Peyer's patch (tissue), 4 donors: Measurements from ENCODE around the gene UBE2V1. TPM values are rescaled to one million over a fixed set of nuclear protein-coding genes. Genes with fewer than 3 reads are reported as not detected.
"Not testable (repeated sequence)": the region's sequence is repeated elsewhere in the genome, so short reads cannot be mapped to it uniquely, and the experiment has no call there.

ENCODE experiments used
- DNase-seq, 3 donors: peaks; one replicate each; pipeline ENCODE4 v3.0.0-alpha.2; 2017 to 2019
- H3K27ac ChIP-seq, 4 donors: fragments of 200-600 bp; sonication (generic); one replicate each; pipeline ENCODE4 v1.5.1; 2016 to 2019
- H3K27me3 ChIP-seq, 2 donors: fragments of 200-600 bp; sonication (generic); one replicate each; pipeline ENCODE4 v1.5.1; 2019
- H3K36me3 ChIP-seq, 3 donors: fragments of 200-600 bp; sonication (generic); one replicate each; pipeline ENCODE4 v1.5.1; 2016 to 2019
- H3K4me1 ChIP-seq, 4 donors: fragments of 200-600 bp; sonication (generic); one replicate each; pipeline ENCODE4 v1.5.1; 2016 to 2019
- H3K4me3 ChIP-seq, 4 donors: fragments of 200-600 bp; sonication (generic); 1 replicate in 3 of 4; 2 replicates in 1 of 4; pipeline ENCODE4 v1.5.1; 2016 to 2019; ENCODE audit warnings: mild to moderate bottlenecking in 1 of 4
- H3K9me3 ChIP-seq, 4 donors: fragments of 200-600 bp; sonication (generic); one replicate each; pipeline ENCODE4 v1.5.1; 2016 to 2019; ENCODE audit warnings: mild to moderate bottlenecking in 1 of 4
- POLR2A ChIP-seq, 2 donors: fragments of 450-650 bp; IDR thresholded peaks; one replicate each; pipeline ENCODE4 v1.5.1; 2017; ENCODE audit warnings: antibody characterized with exemption in 2 of 2, mild to moderate bottlenecking in 2 of 2, moderate library complexity in 2 of 2
- total RNA-seq, 4 donors: library from RNA; depleted of rRNA; stranded (reverse); fragments of >200 nt; gene quantifications; one replicate each; pipeline ENCODE4 v1.1.0, GENCODE V29; 2016
- TF ChIP-seq, protein P1 (sequence below), 6 experiments: fragments of 450-650 bp in 4 of 6; fragments of 200-600 bp in 2 of 6; sonication (generic) in 1 of 6; IDR thresholded peaks; one replicate each; pipeline ENCODE4 v1.5.1; 2017 to 2019; ENCODE audit warnings: antibody characterized with exemption in 6 of 6, mild to moderate bottlenecking in 3 of 6, moderate library complexity in 1 of 6

The UBE2V1 gene
- total RNA-seq, 4 donors from 2014 or later, result 94.4 to 111 (median 105) TPM

- Histone ChIP-seq H3K9me3 (no peaks in the 10 kb centered on the region), H3K4me1 (peaks cover 0 to 27% (median 0%) of the 10 kb centered on the region in 4 donors), H3K4me3 (no peak overlapping the region), H3K36me3 (peaks cover 0 to 43% (median 0%) of the 10 kb centered on the region in 3 donors), H3K27ac (peak overlapping the region in 3 of 4 donors; percentile 15 to 52 (median 50)), H3K27me3 (no peaks in the 10 kb centered on the region)
- DNase-seq, result peak in 2 of 3 donors; percentile 64 to 67
- TF ChIP-seq POLR2A (IDR thresholded peaks at IDR 0.05), result no peak
- TF ChIP-seq, protein P1, sequence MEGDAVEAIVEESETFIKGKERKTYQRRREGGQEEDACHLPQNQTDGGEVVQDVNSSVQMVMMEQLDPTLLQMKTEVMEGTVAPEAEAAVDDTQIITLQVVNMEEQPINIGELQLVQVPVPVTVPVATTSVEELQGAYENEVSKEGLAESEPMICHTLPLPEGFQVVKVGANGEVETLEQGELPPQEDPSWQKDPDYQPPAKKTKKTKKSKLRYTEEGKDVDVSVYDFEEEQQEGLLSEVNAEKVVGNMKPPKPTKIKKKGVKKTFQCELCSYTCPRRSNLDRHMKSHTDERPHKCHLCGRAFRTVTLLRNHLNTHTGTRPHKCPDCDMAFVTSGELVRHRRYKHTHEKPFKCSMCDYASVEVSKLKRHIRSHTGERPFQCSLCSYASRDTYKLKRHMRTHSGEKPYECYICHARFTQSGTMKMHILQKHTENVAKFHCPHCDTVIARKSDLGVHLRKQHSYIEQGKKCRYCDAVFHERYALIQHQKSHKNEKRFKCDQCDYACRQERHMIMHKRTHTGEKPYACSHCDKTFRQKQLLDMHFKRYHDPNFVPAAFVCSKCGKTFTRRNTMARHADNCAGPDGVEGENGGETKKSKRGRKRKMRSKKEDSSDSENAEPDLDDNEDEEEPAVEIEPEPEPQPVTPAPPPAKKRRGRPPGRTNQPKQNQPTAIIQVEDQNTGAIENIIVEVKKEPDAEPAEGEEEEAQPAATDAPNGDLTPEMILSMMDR (IDR thresholded peaks at IDR 0.05), result no peak
These were observed 25.8 kb upstream of the UBE2V1 start for GRCh38 chr20:50138479-50139393.

DNA sequence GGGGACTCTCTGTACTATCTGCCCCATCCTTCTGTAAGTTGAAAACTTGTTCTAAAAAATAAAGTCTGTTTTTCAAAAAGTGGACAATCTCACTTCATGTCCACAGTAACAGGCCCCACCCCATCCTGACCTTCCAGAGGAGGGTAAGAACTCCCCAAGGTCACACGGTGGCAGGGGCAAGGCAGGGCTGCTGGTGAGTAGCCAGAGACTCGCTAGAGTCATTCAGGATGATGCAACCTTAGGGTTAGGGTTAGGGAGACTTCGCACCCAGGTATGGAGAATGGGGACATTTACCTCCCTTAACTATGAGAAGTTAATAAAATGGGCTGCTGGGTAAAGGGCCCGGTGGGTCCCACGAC is 25.1 kb upstream of the UBE2V1 start:
- no peak for DNase-seq
- peaks cover 0 to 46% (median 0%) of the 10 kb centered on the region in 3 donors for H3K36me3 ChIP-seq
- H3K27me3 ChIP-seq, result no peaks in the 10 kb centered on the region
- H3K4me1 ChIP-seq, result peaks cover 0 to 31% (median 0%) of the 10 kb centered on the region in 4 donors
- no peak for TF ChIP-seq POLR2A (IDR thresholded peaks at IDR 0.05)
- TF ChIP-seq, protein P1 (IDR thresholded peaks at IDR 0.05), result no peak
- H3K4me3 ChIP-seq, result no peak overlapping the region
- H3K9me3 ChIP-seq, result no peaks in the 10 kb centered on the region
- peak overlapping the region in 3 of 4 donors; percentile 15 to 52 (median 50) for H3K27ac ChIP-seq

GRCh38 chr20:50137702-50138101 is 24.8 kb upstream of the UBE2V1 start:
- H3K27ac ChIP-seq, result peak overlapping the region in 2 of 4 donors; percentile 50 to 61
- H3K27me3 ChIP-seq, DNase-seq: not testable (repeated sequence)

GRCh38 chr20:50136822-50137599 is 24.1 kb upstream of the UBE2V1 start:
- H3K27me3 ChIP-seq, result no peaks in the 10 kb centered on the region
- H3K4me1 ChIP-seq, result peaks cover 0 to 31% (median 0%) of the 10 kb centered on the region in 4 donors
- no peaks in the 10 kb centered on the region for H3K9me3 ChIP-seq
- peaks cover 0 to 40% (median 0%) of the 10 kb centered on the region in 3 donors for H3K36me3 ChIP-seq
- DNase-seq, result no peak
- peak overlapping the region in 2 of 4 donors; percentile 19 to 61 for H3K27ac ChIP-seq
- no peak overlapping the region for H3K4me3 ChIP-seq
- TF ChIP-seq, protein P1 (IDR thresholded peaks at IDR 0.05), result no peak
- no peak for TF ChIP-seq POLR2A (IDR thresholded peaks at IDR 0.05)

More at GRCh38 chr20:50137702-50138101, 24.8 kb upstream of the UBE2V1 start:
- Histone ChIP-seq H3K36me3 (peaks cover 0 to 46% (median 0%) of the 10 kb centered on the region in 3 donors), H3K4me1 (peaks cover 0 to 31% (median 0%) of the 10 kb centered on the region in 4 donors)
- not testable (repeated sequence) for H3K4me3 ChIP-seq, H3K9me3 ChIP-seq

DNA sequence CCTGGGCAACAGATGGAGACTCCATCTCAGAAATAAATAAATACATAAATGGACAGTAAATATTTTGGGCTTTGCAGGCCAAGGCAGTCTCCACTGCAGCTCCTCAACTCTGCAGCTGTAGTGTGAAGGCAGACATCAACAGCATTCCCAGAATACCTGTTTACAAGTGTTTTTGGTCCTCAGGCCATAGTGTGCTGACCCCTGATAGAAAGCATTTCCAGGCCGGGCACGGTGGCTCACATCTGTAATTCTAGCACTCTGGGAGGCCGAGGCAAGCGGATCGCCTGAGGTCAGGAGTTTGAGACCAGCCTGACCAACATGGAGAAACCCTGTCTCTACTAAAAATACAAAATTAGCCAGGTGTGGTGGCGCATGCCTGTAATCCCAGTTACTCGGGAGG is 22.2 kb upstream of the UBE2V1 start:
- DNase-seq, H3K27ac ChIP-seq, H3K9me3 ChIP-seq, H3K27me3 ChIP-seq, H3K4me3 ChIP-seq: not testable (repeated sequence)
- peaks cover 0 to 35% (median 0%) of the 10 kb centered on the region in 3 donors for H3K36me3 ChIP-seq
- H3K4me1 ChIP-seq, result peaks cover 0 to 31% (median 0%) of the 10 kb centered on the region in 4 donors

DNA sequence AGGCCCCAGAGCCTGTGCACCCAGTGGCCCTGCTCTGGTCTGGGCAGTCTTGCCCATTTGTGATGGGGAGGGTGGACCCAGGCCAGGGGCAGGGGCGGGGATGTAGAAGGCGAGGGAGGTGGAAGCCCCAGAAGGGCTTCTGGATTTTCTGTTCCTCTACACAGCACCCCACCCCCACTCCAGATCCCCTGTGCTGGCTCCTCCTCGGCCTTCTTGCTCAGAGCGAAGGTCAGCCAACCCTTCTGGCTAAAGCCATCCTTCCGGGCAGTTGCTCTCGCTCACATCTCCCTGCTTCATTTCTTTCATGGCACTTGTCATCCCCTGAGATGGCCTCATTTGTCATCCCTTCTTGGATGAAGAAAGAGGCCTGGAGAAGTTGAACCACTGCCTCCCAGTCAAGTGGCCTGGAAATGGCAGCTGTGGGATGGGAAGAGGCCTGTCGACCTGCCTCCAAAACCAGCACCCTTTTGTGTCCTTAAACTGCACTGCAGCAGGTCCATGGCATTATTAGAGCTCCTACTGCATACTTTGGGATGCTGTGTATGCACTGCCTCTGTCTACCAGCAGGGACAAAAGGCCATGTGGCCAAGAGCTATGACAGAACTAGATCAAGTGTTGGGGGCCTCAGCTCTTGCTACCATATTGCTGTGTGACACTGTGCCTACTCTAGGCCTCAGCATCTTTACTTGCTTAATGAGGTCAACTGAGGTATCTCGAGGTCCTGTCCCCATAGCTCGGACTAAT is 20.7 kb upstream of the UBE2V1 start:
- Histone ChIP-seq H3K27ac (no peak overlapping the region), H3K27me3 (no peaks in the 10 kb centered on the region), H3K4me3 (no peak overlapping the region), H3K4me1 (peaks cover 0 to 23% (median 0%) of the 10 kb centered on the region in 4 donors), H3K9me3 (no peaks in the 10 kb centered on the region), H3K36me3 (peaks cover 0 to 46% (median 0%) of the 10 kb centered on the region in 3 donors)
- DNase-seq, result no peak
- TF ChIP-seq, protein P1 (IDR thresholded peaks at IDR 0.05), result peak in 1 of 6 experiments; percentile 11
- no peak for TF ChIP-seq POLR2A (IDR thresholded peaks at IDR 0.05)
